ENCODE data around the gene EPGN.

DNA sequence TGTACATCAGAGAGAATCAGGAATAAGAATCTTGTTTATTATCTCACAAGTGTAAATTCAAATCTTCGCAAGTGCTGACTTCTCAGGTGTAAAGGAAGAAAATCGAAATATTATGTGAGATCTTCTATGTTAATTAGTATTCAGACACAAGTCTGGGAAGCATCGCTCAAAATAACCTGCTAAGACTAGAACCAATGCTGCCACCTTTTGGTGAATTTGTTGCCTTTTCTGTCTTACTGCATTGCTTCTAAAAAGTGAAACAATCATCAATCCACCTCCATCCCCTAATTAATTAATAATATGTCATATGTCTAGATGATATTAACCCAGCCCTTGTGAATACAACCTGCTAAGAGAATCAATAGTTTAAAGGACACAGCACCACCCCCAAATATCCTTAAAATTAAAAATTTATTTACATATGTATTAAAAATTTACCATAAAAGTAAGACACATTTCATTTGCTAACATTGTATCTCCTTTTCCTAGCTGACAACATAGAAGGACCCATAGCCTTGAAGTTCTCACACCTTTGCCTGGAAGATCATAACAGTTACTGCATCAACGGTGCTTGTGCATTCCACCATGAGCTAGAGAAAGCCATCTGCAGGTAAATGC is 3.5 kb downstream of the EPGN start:
- TF ChIP-seq POLR2AphosphoS5 (IDR thresholded peaks at IDR 0.05; ENCODE audit: low read depth, low read length) = no peak
- TF ChIP-seq TAF1 (IDR thresholded peaks at IDR 0.05; ENCODE audit: borderline replicate concordance, low read depth, low read length) = no peak
- TF ChIP-seq POLR2A (IDR thresholded peaks at IDR 0.05; ENCODE audit: low read depth, low read length) = no peak
